Hepatocyte (in vitro differentiated cells): Measurements from ENCODE around the gene GORASP1. TPM values are rescaled to one million over a fixed set of nuclear protein-coding genes. Genes with fewer than 3 reads are reported as not detected.

Experiments
- DNase-seq: peaks from one replicate; pipeline ENCODE4 v3.0.0-alpha.2; 2016; ENCODE audit warnings: low spot score
- H2AFZ ChIP-seq: fragments of 200-600 bp; sonication (generic); 2 replicates; pipeline ENCODE4 v1.6.0; 2016; ENCODE audit warnings: antibody characterized with exemption, mild to moderate bottlenecking
- H3K27ac ChIP-seq: fragments of 200-600 bp; sonication (generic); 2 replicates; pipeline ENCODE4 v1.5.1; 2016; ENCODE audit warnings: mild to moderate bottlenecking
- H3K27me3 ChIP-seq: fragments of 200-600 bp; sonication (generic); 2 replicates; pipeline ENCODE4 v1.6.1; 2016
- H3K36me3 ChIP-seq: fragments of 200-600 bp; sonication (generic); replicated peaks from 2 replicates; pipeline ENCODE4 v1.5.1; 2016; ENCODE audit warnings: low read depth; ENCODE audit not compliant: insufficient read depth
- H3K4me1 ChIP-seq: fragments of 200-600 bp; sonication (generic); 2 replicates; pipeline ENCODE4 v1.5.1; 2016; ENCODE audit warnings: mild to moderate bottlenecking, moderate library complexity; ENCODE audit not compliant: insufficient read depth
- H3K4me2 ChIP-seq: fragments of 200-600 bp; sonication (generic); 2 replicates; pipeline ENCODE4 v1.6.0; 2016
- H3K4me3 ChIP-seq: fragments of 200-600 bp; sonication (generic); 2 replicates; pipeline ENCODE4 v1.5.1; 2016; ENCODE audit warnings: mild to moderate bottlenecking
- H3K79me2 ChIP-seq: fragments of 200-600 bp; sonication (generic); 2 replicates; pipeline ENCODE4 v1.6.0; 2017; ENCODE audit warnings: mild to moderate bottlenecking
- H3K9me2 ChIP-seq: fragments of 200-600 bp; sonication (generic); replicated peaks from 2 replicates; pipeline ENCODE4 v1.6.0; 2017; ENCODE audit warnings: mild to moderate bottlenecking; ENCODE audit not compliant: insufficient read depth
- H3K9me3 ChIP-seq: fragments of 200-600 bp; sonication (generic); 2 replicates; pipeline ENCODE4 v1.5.1; 2016; ENCODE audit warnings: low read depth, mild to moderate bottlenecking
- H4K20me1 ChIP-seq: fragments of 200-600 bp; sonication (generic); 2 replicates; pipeline ENCODE4 v1.6.0; 2016; ENCODE audit warnings: mild to moderate bottlenecking; ENCODE audit not compliant: insufficient read depth, poor library complexity, severe bottlenecking
- CTCF ChIP-seq: fragments of 200-600 bp; sonication (generic); IDR thresholded peaks from 2 replicates; pipeline ENCODE4 v1.5.1; 2016; ENCODE audit warnings: antibody characterized with exemption, mild to moderate bottlenecking; ENCODE audit not compliant: poor library complexity
- EZH2 ChIP-seq: fragments of 200-600 bp; sonication (generic); IDR thresholded peaks from 2 replicates; pipeline ENCODE4 v1.6.1; 2016; ENCODE audit warnings: antibody characterized with exemption, mild to moderate bottlenecking, borderline replicate concordance
- EZH2phosphoT487 ChIP-seq: fragments of 200-600 bp; sonication (generic); IDR thresholded peaks from one replicate; pipeline ENCODE4 v1.6.1; 2018; ENCODE audit warnings: antibody characterized with exemption, mild to moderate bottlenecking, low read depth, moderate library complexity; ENCODE audit not compliant: unreplicated experiment, severe bottlenecking
- WGBS: methylation state at CpG from one replicate; pipeline ENCODE4 v1.1.6; 2016; ENCODE audit warnings: low lambda C conversion rate; ENCODE audit errors: missing lambda C conversion rate; 5-methylcytosine and 5-hydroxymethylcytosine counted together
- polyA plus RNA-seq: library from polyadenylated mRNA; unstranded; fragments of >200 nt; fragmentation: Nextera tagmentation; extraction: Ambion mirVana; gene quantifications from 2 replicates; pipeline ENCODE4 v1.2.1, GENCODE V29; 2016
- total RNA-seq: library from RNA; depleted of rRNA; stranded (reverse); fragments of >200 nt; gene quantifications from 2 replicates; pipeline ENCODE4 v1.2.3, GENCODE V29; 2014

The GORASP1 gene
- total and polyA plus RNA-seq, 2 experiments from 2014 or later = 48.6 to 49.0 TPM

- 97% methylated on average over 8 of the region's 8 CpGs for WGBS
Observed at GRCh38 chr3:39097716-39098472, 9.5 kb downstream of the GORASP1 start.

GRCh38 chr3:39096775-39097174 is 10.7 kb downstream of the GORASP1 start:
- no peaks in the 10 kb centered on the region for H3K27me3 ChIP-seq
- H3K4me3 ChIP-seq = no peak overlapping the region
- TF ChIP-seq EZH2phosphoT487 = no peak
- no peak for TF ChIP-seq CTCF
- no peak for TF ChIP-seq EZH2
- H3K27ac ChIP-seq = peak overlapping the region; percentile 23
- H2AFZ ChIP-seq = no peak overlapping the region
- no peaks in the 10 kb centered on the region for H3K4me1 ChIP-seq
- H3K79me2 ChIP-seq = peaks cover 9% of the 10 kb centered on the region
- H3K9me2 ChIP-seq = no peaks in the 10 kb centered on the region
- H3K4me2 ChIP-seq = no peak overlapping the region
- H4K20me1 ChIP-seq = peaks cover 6% of the 10 kb centered on the region
- H3K9me3 ChIP-seq = no peaks in the 10 kb centered on the region
- WGBS = 39% methylated on average over 3 of the region's 3 CpGs
- no peaks in the 10 kb centered on the region for H3K36me3 ChIP-seq
- no peak for DNase-seq

More at GRCh38 chr3:39097716-39098472, 9.5 kb downstream of the GORASP1 start:
- Histone ChIP-seq H3K36me3 (no peaks in the 10 kb centered on the region), H3K27ac (no peak overlapping the region), H3K4me2 (no peak overlapping the region), H2AFZ (no peak overlapping the region), H3K9me2 (no peaks in the 10 kb centered on the region), H4K20me1 (peaks cover 14% of the 10 kb centered on the region), H3K27me3 (no peaks in the 10 kb centered on the region), H3K4me3 (no peak overlapping the region), H3K9me3 (no peaks in the 10 kb centered on the region), H3K79me2 (peaks cover 16% of the 10 kb centered on the region), H3K4me1 (no peaks in the 10 kb centered on the region)
- TF ChIP-seq EZH2 (no peak), EZH2phosphoT487 (no peak), CTCF (no peak)
- DNase-seq = no peak

GRCh38 chr3:39095778-39096177 is 11.6 kb downstream of the GORASP1 start:
- no peak overlapping the region for H3K4me2 ChIP-seq
- H3K79me2 ChIP-seq = peaks cover 1% of the 10 kb centered on the region
- H3K27ac ChIP-seq = no peak overlapping the region
- H3K9me2 ChIP-seq = no peaks in the 10 kb centered on the region
- DNase-seq = no peak
- no peak for TF ChIP-seq CTCF
- TF ChIP-seq EZH2phosphoT487 = no peak
- TF ChIP-seq EZH2 = no peak
- no peaks in the 10 kb centered on the region for H3K4me1 ChIP-seq
- no peaks in the 10 kb centered on the region for H4K20me1 ChIP-seq
- no peaks in the 10 kb centered on the region for H3K36me3 ChIP-seq
- no peaks in the 10 kb centered on the region for H3K9me3 ChIP-seq
- H3K4me3 ChIP-seq = no peak overlapping the region
- 91% methylated on average over 3 of the region's 3 CpGs for WGBS
- H3K27me3 ChIP-seq = no peaks in the 10 kb centered on the region
- no peak overlapping the region for H2AFZ ChIP-seq
